Mammary epithelial cell (primary cell): ENCODE results near the gene ZNF805.

Source experiments
- EZH2 ChIP-seq: IDR thresholded peaks from 2 replicates; pipeline ENCODE4 v1.6.1; 2012; ENCODE audit warnings: low read length, inconsistent platforms, borderline replicate concordance
- TF ChIP-seq, protein P1 (sequence below), 2 donors: IDR thresholded peaks in 1 of 2; conservative IDR thresholded peaks in 1 of 2; 2 replicates each; pipeline ENCODE4 v1.5.1; 2011 to 2012; ENCODE audit warnings: inconsistent platforms in 2 of 2, low read length in 2 of 2, mild to moderate bottlenecking in 2 of 2, control low read depth in 1 of 2, low read depth in 1 of 2; ENCODE audit not compliant: insufficient read depth in 1 of 2; ENCODE audit errors: extremely low read depth in 1 of 2

DNA sequence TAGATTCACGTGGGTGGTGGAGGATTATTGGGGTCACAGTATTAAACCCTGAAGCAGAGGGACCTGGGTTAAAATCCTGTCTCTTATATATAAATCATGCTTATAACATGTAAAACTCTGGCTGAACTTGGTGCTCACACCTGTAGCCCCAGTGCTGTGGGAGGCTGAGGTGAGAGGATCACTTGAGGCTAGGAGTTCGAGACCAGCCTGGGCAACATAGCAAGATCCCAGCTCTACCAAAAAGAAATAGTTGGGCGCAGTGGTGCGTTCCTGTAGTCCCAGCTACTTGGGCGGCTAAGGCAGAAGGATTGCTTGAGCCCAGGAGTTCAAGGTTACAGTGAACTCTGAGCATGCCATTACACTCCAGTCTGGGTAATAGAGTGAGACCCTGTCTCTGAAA lies 2.4 kb downstream of the ZNF805 start:
- TF ChIP-seq, protein P1, sequence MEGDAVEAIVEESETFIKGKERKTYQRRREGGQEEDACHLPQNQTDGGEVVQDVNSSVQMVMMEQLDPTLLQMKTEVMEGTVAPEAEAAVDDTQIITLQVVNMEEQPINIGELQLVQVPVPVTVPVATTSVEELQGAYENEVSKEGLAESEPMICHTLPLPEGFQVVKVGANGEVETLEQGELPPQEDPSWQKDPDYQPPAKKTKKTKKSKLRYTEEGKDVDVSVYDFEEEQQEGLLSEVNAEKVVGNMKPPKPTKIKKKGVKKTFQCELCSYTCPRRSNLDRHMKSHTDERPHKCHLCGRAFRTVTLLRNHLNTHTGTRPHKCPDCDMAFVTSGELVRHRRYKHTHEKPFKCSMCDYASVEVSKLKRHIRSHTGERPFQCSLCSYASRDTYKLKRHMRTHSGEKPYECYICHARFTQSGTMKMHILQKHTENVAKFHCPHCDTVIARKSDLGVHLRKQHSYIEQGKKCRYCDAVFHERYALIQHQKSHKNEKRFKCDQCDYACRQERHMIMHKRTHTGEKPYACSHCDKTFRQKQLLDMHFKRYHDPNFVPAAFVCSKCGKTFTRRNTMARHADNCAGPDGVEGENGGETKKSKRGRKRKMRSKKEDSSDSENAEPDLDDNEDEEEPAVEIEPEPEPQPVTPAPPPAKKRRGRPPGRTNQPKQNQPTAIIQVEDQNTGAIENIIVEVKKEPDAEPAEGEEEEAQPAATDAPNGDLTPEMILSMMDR (conservative IDR thresholded peaks at IDR 0.05 in 1 of 2, IDR thresholded peaks at IDR 0.05 in 1 of 2; ENCODE audit: extremely low read depth in 1 of 2, insufficient read depth in 1 of 2, low read depth in 1 of 2, low read length in 2 of 2): no peak
- TF ChIP-seq EZH2: no peak
